Measurements from ENCODE around the gene FAM227A. TPM values are rescaled to one million over a fixed set of nuclear protein-coding genes. Genes with fewer than 3 reads are reported as not detected.

The FAM227A gene
- total and polyA plus RNA-seq, 2 of the 4 experiments (the other 2 are of a cell fraction): 1.3 to 1.4 TPM

Other genes with a start within 250 kb of the FAM227A start
- gene KCNJ4, start 201.2 kb downstream of the FAM227A start, total RNA-seq (2012; rRNA removed): not detected in 2 replicates
- not detected in 2 replicates for gene KCNJ4, start 201.2 kb downstream of the FAM227A start, polyA plus RNA-seq (2012; rRNA removed)
- gene KDELR3, start 188.3 kb downstream of the FAM227A start, total RNA-seq (2012; rRNA removed): 192 and 224 TPM in 2 replicates
- 120 and 129 TPM in 2 replicates for gene KDELR3, start 188.3 kb downstream of the FAM227A start, polyA plus RNA-seq (2012; rRNA removed)
- gene DDX17, start 150.1 kb downstream of the FAM227A start, total RNA-seq (2012; rRNA removed): 366 and 371 TPM in 2 replicates
- gene DDX17, start 150.1 kb downstream of the FAM227A start, polyA plus RNA-seq (2012; rRNA removed): 200 and 240 TPM in 2 replicates
- 0.18 and 1.1 TPM in 2 replicates for gene DMC1, start 86.2 kb downstream of the FAM227A start, total RNA-seq (2012; rRNA removed)
- gene DMC1, start 86.2 kb downstream of the FAM227A start, polyA plus RNA-seq (2012; rRNA removed): 0.38 and 0.46 TPM in 2 replicates
- 13.8 and 14.2 TPM in 2 replicates for gene CBY1, start 246 bp upstream of the FAM227A start, total RNA-seq (2012; rRNA removed)
- gene CBY1, start 246 bp upstream of the FAM227A start, polyA plus RNA-seq (2012; rRNA removed): 25.4 and 30.0 TPM in 2 replicates
- 78.0 and 139 TPM in 2 replicates for gene TOMM22, start 25.6 kb upstream of the FAM227A start, total RNA-seq (2012; rRNA removed)
- 31.9 and 38.7 TPM in 2 replicates for gene TOMM22, start 25.6 kb upstream of the FAM227A start, polyA plus RNA-seq (2012; rRNA removed)
- 32.5 and 35.8 TPM in 2 replicates for gene JOSD1, start 44.6 kb upstream of the FAM227A start, total RNA-seq (2012; rRNA removed)
- gene JOSD1, start 44.6 kb upstream of the FAM227A start, polyA plus RNA-seq (2012; rRNA removed): 28.2 and 30.2 TPM in 2 replicates
- gene GTPBP1, start 49.6 kb upstream of the FAM227A start, total RNA-seq (2012; rRNA removed): 12.4 and 21.4 TPM in 2 replicates
- gene GTPBP1, start 49.6 kb upstream of the FAM227A start, polyA plus RNA-seq (2012; rRNA removed): 24.9 and 29.5 TPM in 2 replicates
- gene SUN2, start 99.6 kb upstream of the FAM227A start, total RNA-seq (2012; rRNA removed): 25.6 and 27.8 TPM in 2 replicates
- 50.0 and 57.3 TPM in 2 replicates for gene SUN2, start 99.6 kb upstream of the FAM227A start, polyA plus RNA-seq (2012; rRNA removed)
- gene DNAL4, start 137.8 kb upstream of the FAM227A start, total RNA-seq (2012; rRNA removed): 6.1 and 6.9 TPM in 2 replicates
- 12.1 and 14.2 TPM in 2 replicates for gene DNAL4, start 137.8 kb upstream of the FAM227A start, polyA plus RNA-seq (2012; rRNA removed)
- gene NPTXR, start 187.6 kb upstream of the FAM227A start, total RNA-seq (2012; rRNA removed): 0.28 and 0.36 TPM in 2 replicates
- gene NPTXR, start 187.6 kb upstream of the FAM227A start, polyA plus RNA-seq (2012; rRNA removed): 1.8 and 2.2 TPM in 2 replicates
- 15.2 and 17.5 TPM in 2 replicates for gene CBX6, start 215.8 kb upstream of the FAM227A start, total RNA-seq (2012; rRNA removed)
- gene CBX6, start 215.8 kb upstream of the FAM227A start, polyA plus RNA-seq (2012; rRNA removed): 19.0 and 19.9 TPM in 2 replicates

Data from IMR-90 (cell line).